HEK293 (cell line): ENCODE results near the gene TAGLN.

Experiments
- CTCF ChIA-PET: fragments of 350-600 bp; formaldehyde crosslinking; extraction: SDS; loops from one replicate; lab custom pipeline; 2021; ENCODE audit warnings: antibody characterized with exemption; lab: Yijun Ruan, JAX
- POLR2A ChIA-PET: fragments of 300-600 bp; formaldehyde crosslinking; extraction: SDS; loops from one replicate; lab custom pipeline; 2020; ENCODE audit warnings: antibody characterized with exemption, inconsistent platforms; lab: Yijun Ruan, JAX
- H3K27ac ChIP-seq: fragments of 200-500 bp; sonication (Bioruptor generic); 2 replicates; pipeline ENCODE4 v1.5.1; 2014; ENCODE audit warnings: low read depth, low read length, control low read depth, inconsistent platforms; ENCODE audit errors: extremely low read depth
- H3K36me3 ChIP-seq, 2 experiments: fragments of 200-500 bp in 1 of 2; sonication (Bioruptor generic) in 1 of 2; 1 replicate in 1 of 2; 2 replicates in 1 of 2; pipeline ENCODE4 v1.5.1; 2014 to 2017; ENCODE audit warnings: inconsistent platforms in 2 of 2, low read length in 2 of 2; ENCODE audit not compliant: control insufficient read depth in 2 of 2, insufficient read depth in 1 of 2
- H3K4me1 ChIP-seq: fragments of 200-500 bp; sonication (Bioruptor generic); 2 replicates; pipeline ENCODE4 v1.5.1; 2014; ENCODE audit warnings: mild to moderate bottlenecking, low read length, inconsistent platforms; ENCODE audit not compliant: control insufficient read depth, insufficient read depth
- H3K4me3 ChIP-seq: 2 replicates; pipeline ENCODE4 v1.5.1; 2011; ENCODE audit warnings: low read depth, mild to moderate bottlenecking, control low read depth, low read length, moderate library complexity
- H3K9me3 ChIP-seq: fragments of 200-500 bp; sonication (Bioruptor generic); 2 replicates; pipeline ENCODE4 v1.5.1; 2014; ENCODE audit warnings: low read depth, low read length, inconsistent platforms; ENCODE audit not compliant: control insufficient read depth, insufficient read depth
- BCL11A ChIP-seq: fragments of 450-650 bp; formaldehyde crosslinking; IDR thresholded peaks from 2 replicates; pipeline ENCODE4 v1.5.1; 2016; ENCODE audit warnings: low read depth, missing biosample characterization, missing genetic modification characterization
- ELK4 ChIP-seq: IDR thresholded peaks from 2 replicates; pipeline ENCODE4 v1.6.1; 2011; ENCODE audit warnings: mild to moderate bottlenecking, low read depth, low read length, borderline replicate concordance
- GLIS2 ChIP-seq: fragments of 450-650 bp; formaldehyde crosslinking; IDR thresholded peaks from 2 replicates; pipeline ENCODE4 v1.5.1; 2016; ENCODE audit warnings: missing biosample characterization, missing genetic modification characterization
- KLF9 ChIP-seq: fragments of 450-650 bp; formaldehyde crosslinking; IDR thresholded peaks from 2 replicates; pipeline ENCODE4 v1.5.1; 2016; ENCODE audit warnings: missing biosample characterization, missing genetic modification characterization, low read depth
- RBAK ChIP-seq: fragments of 450-650 bp; formaldehyde crosslinking; IDR thresholded peaks from 2 replicates; pipeline ENCODE4 v1.5.1; 2016; ENCODE audit warnings: missing biosample characterization, missing genetic modification characterization
- REST ChIP-seq: fragments of 450-650 bp; formaldehyde crosslinking; IDR thresholded peaks from 2 replicates; pipeline ENCODE4 v1.5.1; 2016; ENCODE audit warnings: missing biosample characterization, missing genetic modification characterization
- ZBTB1 ChIP-seq: fragments of 450-650 bp; formaldehyde crosslinking; IDR thresholded peaks from 2 replicates; pipeline ENCODE4 v1.5.1; 2016; ENCODE audit warnings: missing biosample characterization, missing genetic modification characterization
- ZNF10 ChIP-seq: fragments of 450-650 bp; formaldehyde crosslinking; IDR thresholded peaks from 2 replicates; pipeline ENCODE4 v1.5.1; 2017; ENCODE audit warnings: missing biosample characterization, missing genetic modification characterization
- ZNF211 ChIP-seq: fragments of 450-650 bp; formaldehyde crosslinking; IDR thresholded peaks from 2 replicates; pipeline ENCODE4 v1.5.1; 2016; ENCODE audit warnings: low read depth, missing biosample characterization, missing genetic modification characterization
- ZNF266 ChIP-seq: fragments of 450-650 bp; formaldehyde crosslinking; IDR thresholded peaks from 2 replicates; pipeline ENCODE4 v1.5.1; 2016; ENCODE audit warnings: missing biosample characterization, missing genetic modification characterization, low read depth
- ZNF274 ChIP-seq, 2 experiments: fragments of 200-500 bp in 1 of 2; fragments of 450-650 bp in 1 of 2; sonication (Bioruptor generic) in 1 of 2; formaldehyde crosslinking in 1 of 2; IDR thresholded peaks; 2 replicates each; pipeline versions ENCODE4 v1.5.1 to v1.6.1; 2014 to 2016; ENCODE audit warnings: borderline replicate concordance in 1 of 2, inconsistent platforms in 1 of 2, low read length in 1 of 2, missing biosample characterization in 1 of 2, missing genetic modification characterization in 1 of 2
- ZNF416 ChIP-seq: fragments of 450-650 bp; formaldehyde crosslinking; IDR thresholded peaks from 2 replicates; pipeline ENCODE4 v1.5.1; 2016; ENCODE audit warnings: missing biosample characterization, missing genetic modification characterization
- ZNF423 ChIP-seq: fragments of 450-650 bp; formaldehyde crosslinking; IDR thresholded peaks from 2 replicates; pipeline ENCODE4 v1.5.1; 2016; ENCODE audit warnings: missing biosample characterization, missing genetic modification characterization
- ZNF548 ChIP-seq: fragments of 450-650 bp; formaldehyde crosslinking; IDR thresholded peaks from 2 replicates; pipeline ENCODE4 v1.5.1; 2016; ENCODE audit warnings: missing biosample characterization, missing genetic modification characterization
- ZNF610 ChIP-seq: fragments of 450-650 bp; formaldehyde crosslinking; IDR thresholded peaks from 2 replicates; pipeline ENCODE4 v1.5.1; 2016; ENCODE audit warnings: missing biosample characterization, missing genetic modification characterization, borderline replicate concordance
- ZNF629 ChIP-seq: fragments of 450-650 bp; formaldehyde crosslinking; IDR thresholded peaks from 2 replicates; pipeline ENCODE4 v1.5.1; 2017; ENCODE audit warnings: missing biosample characterization, missing genetic modification characterization
- ZSCAN5A ChIP-seq: fragments of 450-650 bp; formaldehyde crosslinking; IDR thresholded peaks from 2 replicates; pipeline ENCODE4 v1.5.1; 2016; ENCODE audit warnings: missing biosample characterization, missing genetic modification characterization
- TF ChIP-seq, protein P1 (sequence below): fragments of 450-650 bp; formaldehyde crosslinking; IDR thresholded peaks from 2 replicates; pipeline ENCODE4 v1.5.1; 2016; ENCODE audit warnings: missing biosample characterization, missing genetic modification characterization
- TF ChIP-seq, protein P2 (sequence below): fragments of 450-650 bp; formaldehyde crosslinking; IDR thresholded peaks from 2 replicates; pipeline ENCODE4 v1.5.1; 2017; ENCODE audit warnings: missing biosample characterization, missing genetic modification characterization
- TF ChIP-seq, protein P3 (sequence below): fragments of 450-650 bp; formaldehyde crosslinking; IDR thresholded peaks from 2 replicates; pipeline ENCODE4 v1.5.1; 2016; ENCODE audit warnings: missing biosample characterization, missing genetic modification characterization

TAGLN gene

DNA sequence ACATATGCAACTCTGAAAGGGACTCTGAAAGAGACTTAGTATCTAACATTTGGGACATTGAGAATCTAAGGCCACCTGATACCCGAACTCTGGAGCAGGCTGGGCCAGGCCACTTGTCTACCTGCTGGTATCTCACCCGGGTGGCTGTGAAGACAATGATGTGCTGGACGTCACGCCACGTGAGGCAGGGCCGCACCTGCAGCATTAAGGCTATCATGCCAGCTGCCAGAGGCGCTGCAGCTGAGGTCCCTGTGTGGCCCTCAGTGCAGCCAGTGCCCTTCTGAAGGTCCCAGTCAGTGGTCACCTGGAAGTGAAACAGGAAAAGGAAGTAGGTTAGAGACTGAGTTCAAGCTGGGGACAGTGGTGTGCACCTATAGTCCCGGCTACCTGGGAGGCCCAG lies 20.3 kb downstream of the TAGLN start:
- Histone ChIP-seq H3K9me3 (no peaks in the 10 kb centered on the region), H3K4me3 (no peak overlapping the region), H3K4me1 (peaks cover 3% of the 10 kb centered on the region; the same call in 1 of the 2 replicates), H3K27ac (no peak overlapping the region), H3K36me3 (peaks cover 0 to 84% of the 10 kb centered on the region in 2 experiments; a peak in 1 of 3 replicates)
- POLR2A ChIA-PET = interaction anchor here (0.9 to 1.3 kb wide), 2 partner anchors 17 to 41 kb away, joined by 3 read pairs; partner anchors contain the start of gene SIDT2
- TF ChIP-seq KLF9 (tag by site-specific recombination) (no peak), ELK4 (no peak), ZNF548 (tag by site-specific recombination) (no peak), GLIS2 (tag by site-specific recombination) (no peak), ZSCAN5A (tag by site-specific recombination) (no peak), RBAK (tag by site-specific recombination) (no peak), ZNF629 (no peak), ZNF423 (tag by site-specific recombination) (no peak), ZNF10 (no peak), ZNF274 (IDR thresholded peaks at IDR 0.05; ENCODE audit: low read length) (no peak), ZNF274 (tag by site-specific recombination; IDR thresholded peaks at IDR 0.05; ENCODE audit: borderline replicate concordance) (no peak), BCL11A (tag by site-specific recombination) (no peak), ZBTB1 (tag by site-specific recombination) (no peak), ZNF211 (tag by site-specific recombination) (no peak), ZNF266 (tag by site-specific recombination) (no peak), ZNF416 (tag by site-specific recombination) (no peak), ZNF610 (tag by site-specific recombination) (no peak), REST (tag by site-specific recombination) (no peak)
- TF ChIP-seq, protein P1, sequence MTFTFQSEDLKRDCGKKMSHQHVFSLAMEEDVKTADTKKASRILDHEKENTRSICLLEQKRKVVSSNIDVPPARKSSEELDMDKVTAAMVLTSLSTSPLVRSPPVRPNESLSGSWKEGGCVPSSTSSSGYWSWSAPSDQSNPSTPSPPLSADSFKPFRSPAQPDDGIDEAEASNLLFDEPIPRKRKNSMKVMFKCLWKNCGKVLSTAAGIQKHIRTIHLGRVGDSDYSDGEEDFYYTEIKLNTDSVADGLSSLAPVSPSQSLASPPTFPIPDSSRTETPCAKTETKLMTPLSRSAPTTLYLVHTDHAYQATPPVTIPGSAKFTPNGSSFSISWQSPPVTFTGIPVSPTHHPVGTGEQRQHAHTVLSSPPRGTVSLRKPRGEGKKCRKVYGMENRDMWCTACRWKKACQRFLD = no peak
- TF ChIP-seq, protein P2, sequence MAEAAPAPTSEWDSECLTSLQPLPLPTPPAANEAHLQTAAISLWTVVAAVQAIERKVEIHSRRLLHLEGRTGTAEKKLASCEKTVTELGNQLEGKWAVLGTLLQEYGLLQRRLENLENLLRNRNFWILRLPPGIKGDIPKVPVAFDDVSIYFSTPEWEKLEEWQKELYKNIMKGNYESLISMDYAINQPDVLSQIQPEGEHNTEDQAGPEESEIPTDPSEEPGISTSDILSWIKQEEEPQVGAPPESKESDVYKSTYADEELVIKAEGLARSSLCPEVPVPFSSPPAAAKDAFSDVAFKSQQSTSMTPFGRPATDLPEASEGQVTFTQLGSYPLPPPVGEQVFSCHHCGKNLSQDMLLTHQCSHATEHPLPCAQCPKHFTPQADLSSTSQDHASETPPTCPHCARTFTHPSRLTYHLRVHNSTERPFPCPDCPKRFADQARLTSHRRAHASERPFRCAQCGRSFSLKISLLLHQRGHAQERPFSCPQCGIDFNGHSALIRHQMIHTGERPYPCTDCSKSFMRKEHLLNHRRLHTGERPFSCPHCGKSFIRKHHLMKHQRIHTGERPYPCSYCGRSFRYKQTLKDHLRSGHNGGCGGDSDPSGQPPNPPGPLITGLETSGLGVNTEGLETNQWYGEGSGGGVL (tag by site-specific recombination) = no peak
- TF ChIP-seq, protein P3, sequence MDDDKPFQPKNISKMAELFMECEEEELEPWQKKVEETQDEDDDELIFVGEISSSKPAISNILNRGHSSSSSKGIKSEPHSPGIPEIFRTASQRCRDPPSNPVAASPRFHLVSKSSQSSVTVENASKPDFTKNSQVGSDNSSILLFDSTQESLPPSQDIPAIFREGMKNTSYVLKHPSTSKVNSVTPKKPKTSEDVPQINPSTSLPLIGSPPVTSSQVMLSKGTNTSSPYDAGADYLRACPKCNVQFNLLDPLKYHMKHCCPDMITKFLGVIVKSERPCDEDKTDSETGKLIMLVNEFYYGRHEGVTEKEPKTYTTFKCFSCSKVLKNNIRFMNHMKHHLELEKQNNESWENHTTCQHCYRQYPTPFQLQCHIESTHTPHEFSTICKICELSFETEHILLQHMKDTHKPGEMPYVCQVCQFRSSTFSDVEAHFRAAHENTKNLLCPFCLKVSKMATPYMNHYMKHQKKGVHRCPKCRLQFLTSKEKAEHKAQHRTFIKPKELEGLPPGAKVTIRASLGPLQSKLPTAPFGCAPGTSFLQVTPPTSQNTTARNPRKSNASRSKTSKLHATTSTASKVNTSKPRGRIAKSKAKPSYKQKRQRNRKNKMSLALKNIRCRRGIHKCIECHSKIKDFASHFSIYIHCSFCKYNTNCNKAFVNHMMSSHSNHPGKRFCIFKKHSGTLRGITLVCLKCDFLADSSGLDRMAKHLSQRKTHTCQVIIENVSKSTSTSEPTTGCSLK (tag by site-specific recombination) = no peak
- CTCF ChIA-PET = interaction anchor here (0.9 to 4.0 kb wide), 4 partner anchors 7 to 69 kb away, joined by 3 to 39 read pairs (median 6); no protein-coding TSS in a partner anchor
